Effector memory CD4-positive, alpha-beta T cell (primary cell): ENCODE measurements around the gene SHANK1.

ENCODE experiments used
- DNase-seq, 3 donors: peaks; one replicate each; pipeline ENCODE4 v3.0.0-alpha.2; 2020
- H3K27ac ChIP-seq: 2 replicates; pipeline ENCODE4 v1.7.0; 2013; ENCODE audit warnings: mild to moderate bottlenecking, low read length, moderate library complexity; ENCODE audit not compliant: insufficient read depth, poor library complexity, severe bottlenecking
- H3K27me3 ChIP-seq: replicated peaks from 2 replicates; pipeline ENCODE4 v1.7.0; 2013; ENCODE audit warnings: mild to moderate bottlenecking, low read length; ENCODE audit not compliant: insufficient read depth, control insufficient read depth, poor library complexity, severe bottlenecking
- H3K36me3 ChIP-seq: 2 replicates; pipeline ENCODE4 v1.7.0; 2013; ENCODE audit warnings: mild to moderate bottlenecking, low read length, moderate library complexity; ENCODE audit not compliant: control insufficient read depth, insufficient read depth
- H3K4me1 ChIP-seq: 2 replicates; pipeline ENCODE4 v1.7.0; 2013; ENCODE audit warnings: low read length, mild to moderate bottlenecking; ENCODE audit not compliant: control insufficient read depth, insufficient read depth, poor library complexity, severe bottlenecking
- H3K4me3 ChIP-seq: 2 replicates; pipeline ENCODE4 v1.7.0; 2013; ENCODE audit warnings: low read length, low read depth, mild to moderate bottlenecking; ENCODE audit not compliant: insufficient read depth, poor library complexity, severe bottlenecking
- H3K9me3 ChIP-seq: 2 replicates; pipeline ENCODE4 v1.7.0; 2013; ENCODE audit warnings: mild to moderate bottlenecking, low read length, moderate library complexity; ENCODE audit not compliant: control insufficient read depth

Gene SHANK1

GRCh38 chr19:50639121-50640112, 80.2 kb downstream of the SHANK1 start, which contains the start of gene SYT3:
SYT3 (minus strand) TSS chr19:50639881; CDS start chr19:50637411, 2,470 bp downstream.
- peaks cover under 1% of the 10 kb centered on the region for H3K9me3 ChIP-seq
- DNase-seq = no peak
- H3K27me3 ChIP-seq = peaks cover 41% of the 10 kb centered on the region
- no peaks in the 10 kb centered on the region for H3K36me3 ChIP-seq
- H3K27ac ChIP-seq = no peak within 1 kb of the TSS
- H3K4me1 ChIP-seq = peaks cover 8% of the 10 kb centered on the region
- H3K4me3 ChIP-seq = no peak within 1 kb of the TSS

- Histone ChIP-seq H3K27ac (no peak overlapping the region), H3K4me1 (peaks cover 8% of the 10 kb centered on the region), H3K4me3 (no peak overlapping the region), H3K27me3 (peaks cover 41% of the 10 kb centered on the region), H3K36me3 (no peaks in the 10 kb centered on the region), H3K9me3 (peaks cover 7% of the 10 kb centered on the region)
- DNase-seq = no peak
Observed at GRCh38 chr19:50638600-50638999, 81.0 kb downstream of the SHANK1 start.

GRCh38 chr19:50636317-50637085, 83.1 kb downstream of the SHANK1 start:
- Histone ChIP-seq H3K4me3 (no peak overlapping the region), H3K9me3 (peaks cover 7% of the 10 kb centered on the region), H3K4me1 (peaks cover 8% of the 10 kb centered on the region), H3K27me3 (peaks cover 33% of the 10 kb centered on the region), H3K27ac (no peak overlapping the region), H3K36me3 (no peaks in the 10 kb centered on the region)
- no peak for DNase-seq

GRCh38 chr19:50633973-50634372, 85.6 kb downstream of the SHANK1 start:
- no peak overlapping the region for H3K4me3 ChIP-seq
- peaks cover 7% of the 10 kb centered on the region for H3K9me3 ChIP-seq
- no peaks in the 10 kb centered on the region for H3K36me3 ChIP-seq
- H3K27ac ChIP-seq = no peak overlapping the region
- H3K27me3 ChIP-seq = peaks cover 20% of the 10 kb centered on the region
- no peak for DNase-seq
- peaks cover under 1% of the 10 kb centered on the region for H3K4me1 ChIP-seq

GRCh38 chr19:50633359-50633758, 86.2 kb downstream of the SHANK1 start:
- Histone ChIP-seq H3K36me3 (no peaks in the 10 kb centered on the region), H3K4me1 (no peaks in the 10 kb centered on the region), H3K9me3 (peaks cover 7% of the 10 kb centered on the region), H3K27me3 (peaks cover 17% of the 10 kb centered on the region), H3K27ac (no peak overlapping the region), H3K4me3 (no peak overlapping the region)
- no peak for DNase-seq

- Histone ChIP-seq H3K27ac (no peak overlapping the region), H3K9me3 (peaks cover 7% of the 10 kb centered on the region), H3K4me1 (no peaks in the 10 kb centered on the region), H3K4me3 (no peak overlapping the region), H3K27me3 (peaks cover 8% of the 10 kb centered on the region), H3K36me3 (no peaks in the 10 kb centered on the region)
- no peak for DNase-seq
Observed at GRCh38 chr19:50632151-50632835, 87.3 kb downstream of the SHANK1 start.

- H3K4me1 ChIP-seq = no peaks in the 10 kb centered on the region
- no peaks in the 10 kb centered on the region for H3K27me3 ChIP-seq
- DNase-seq = no peak
- H3K27ac ChIP-seq = no peak overlapping the region
- H3K9me3 ChIP-seq = peaks cover 7% of the 10 kb centered on the region
- no peak overlapping the region for H3K4me3 ChIP-seq
- no peaks in the 10 kb centered on the region for H3K36me3 ChIP-seq
Observed at GRCh38 chr19:50629801-50630200, 89.8 kb downstream of the SHANK1 start.

- Histone ChIP-seq H3K36me3 (no peaks in the 10 kb centered on the region), H3K4me1 (no peaks in the 10 kb centered on the region), H3K4me3 (no peak overlapping the region), H3K27me3 (no peaks in the 10 kb centered on the region), H3K27ac (no peak overlapping the region), H3K9me3 (peaks cover 5% of the 10 kb centered on the region)
- DNase-seq = no peak
Observed at GRCh38 chr19:50629194-50629593, 90.4 kb downstream of the SHANK1 start.

GRCh38 chr19:50628551-50628950, 91.1 kb downstream of the SHANK1 start:
- DNase-seq = no peak
- Histone ChIP-seq H3K4me1 (no peaks in the 10 kb centered on the region), H3K27ac (no peak overlapping the region)

More at GRCh38 chr19:50628551-50628950, 91.1 kb downstream of the SHANK1 start:
- no peak overlapping the region for H3K4me3 ChIP-seq
- H3K36me3 ChIP-seq = no peaks in the 10 kb centered on the region
- no peaks in the 10 kb centered on the region for H3K27me3 ChIP-seq
- no peaks in the 10 kb centered on the region for H3K9me3 ChIP-seq
